GM18511 (cell line): ENCODE data around the gene SPIB.
"Not testable (repeated sequence)": the region's sequence is repeated elsewhere in the genome, so short reads cannot be mapped to it uniquely, and the experiment has no call there.

ENCODE experiments used
- ATAC-seq: cut with Tn5 transposase; IDR thresholded peaks from one replicate; pipeline ENCODE4 v1.9.1; 2021; ENCODE audit warnings: mild to moderate bottlenecking, moderate library complexity; ENCODE audit not compliant: unreplicated experiment

Gene SPIB

DNA sequence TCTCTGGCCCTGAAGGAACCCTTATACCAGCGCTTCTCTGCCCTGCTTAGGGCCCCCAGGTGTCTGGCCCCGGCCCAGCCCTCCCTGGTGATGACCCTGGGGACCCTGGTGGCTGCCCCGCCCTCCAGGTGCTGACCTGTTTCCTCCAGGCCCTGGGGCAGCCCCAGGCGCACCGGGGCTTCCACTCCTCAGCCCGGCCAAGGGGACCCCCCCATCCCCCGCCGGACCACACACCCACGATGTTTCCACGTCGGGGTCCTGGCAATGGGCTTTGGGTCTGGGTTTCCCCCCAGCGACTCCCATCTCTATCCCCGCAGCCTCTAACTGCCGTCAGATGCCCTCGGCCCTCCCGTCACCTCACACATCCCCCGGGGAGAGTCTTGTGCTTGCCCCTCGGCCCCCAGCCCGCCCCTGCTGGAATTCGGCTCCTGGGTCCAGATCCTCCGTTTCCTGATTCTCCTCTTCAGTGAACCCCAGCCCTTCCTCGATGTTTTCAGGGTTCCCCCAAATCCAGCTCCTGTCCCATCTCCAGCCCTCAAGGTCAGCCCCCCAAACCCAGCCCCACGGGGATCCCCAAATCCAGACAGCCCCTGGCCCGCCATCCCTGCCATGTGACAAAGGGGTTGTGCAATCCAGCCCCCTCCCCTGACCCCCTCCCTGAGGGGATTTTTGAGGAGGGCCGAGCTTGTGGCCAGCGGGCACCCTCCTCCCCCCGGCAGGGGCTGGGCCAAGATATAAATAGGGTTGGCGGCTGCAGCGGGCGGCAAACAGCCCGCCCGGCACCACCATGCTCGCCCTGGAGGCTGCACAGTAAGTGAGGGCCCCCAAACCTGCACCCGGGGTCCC is at the start of gene SPIB:
SPIB (plus strand) TSS at position 763 of the 846 bp plus-strand sequence; CDS start at position 788, 25 bp downstream.
- no peak for ATAC-seq

DNA sequence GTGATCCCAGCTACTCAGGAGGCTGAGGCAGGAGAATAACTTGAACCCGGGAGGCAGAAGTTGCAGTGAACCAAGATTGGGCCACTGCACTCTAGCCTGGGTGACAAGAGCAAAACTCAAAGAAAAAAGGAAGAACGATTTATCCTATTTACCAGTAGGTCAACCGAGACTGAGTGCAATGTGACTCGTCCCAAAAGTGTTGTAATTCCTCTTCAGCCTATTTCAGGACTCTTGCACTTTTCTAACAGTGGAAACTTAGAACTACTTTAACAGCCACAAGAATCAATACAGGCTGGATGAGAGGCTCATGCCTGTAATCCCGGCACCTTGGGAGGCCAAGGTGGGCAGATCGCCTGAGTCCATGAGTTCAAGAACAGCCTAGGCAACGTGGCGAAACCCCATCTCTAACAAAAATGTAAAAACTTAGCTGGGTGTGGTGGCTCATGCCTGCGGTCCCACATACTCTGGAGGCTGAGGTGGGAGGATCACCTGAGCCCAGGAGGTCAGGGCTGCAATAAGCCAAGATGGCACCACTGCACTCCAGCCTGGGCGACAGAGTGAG is 46.7 kb upstream of the SPIB start:
- no peak for ATAC-seq

GRCh38 chr19:50376166-50377050 is 42.3 kb upstream of the SPIB start, which contains the start of gene NR1H2:
TSS of gene NR1H2 (plus strand) at chr19:50376457. CDS start at chr19:50377606, 1,149 bp downstream.
- peak; percentile 89 for ATAC-seq

- ATAC-seq = peak; percentile 18
Measured at GRCh38 chr19:50377051-50377461, 41.7 kb upstream of the SPIB start.

- no peak for ATAC-seq
Measured at GRCh38 chr19:50377517-50377916, 41.2 kb upstream of the SPIB start.

DNA sequence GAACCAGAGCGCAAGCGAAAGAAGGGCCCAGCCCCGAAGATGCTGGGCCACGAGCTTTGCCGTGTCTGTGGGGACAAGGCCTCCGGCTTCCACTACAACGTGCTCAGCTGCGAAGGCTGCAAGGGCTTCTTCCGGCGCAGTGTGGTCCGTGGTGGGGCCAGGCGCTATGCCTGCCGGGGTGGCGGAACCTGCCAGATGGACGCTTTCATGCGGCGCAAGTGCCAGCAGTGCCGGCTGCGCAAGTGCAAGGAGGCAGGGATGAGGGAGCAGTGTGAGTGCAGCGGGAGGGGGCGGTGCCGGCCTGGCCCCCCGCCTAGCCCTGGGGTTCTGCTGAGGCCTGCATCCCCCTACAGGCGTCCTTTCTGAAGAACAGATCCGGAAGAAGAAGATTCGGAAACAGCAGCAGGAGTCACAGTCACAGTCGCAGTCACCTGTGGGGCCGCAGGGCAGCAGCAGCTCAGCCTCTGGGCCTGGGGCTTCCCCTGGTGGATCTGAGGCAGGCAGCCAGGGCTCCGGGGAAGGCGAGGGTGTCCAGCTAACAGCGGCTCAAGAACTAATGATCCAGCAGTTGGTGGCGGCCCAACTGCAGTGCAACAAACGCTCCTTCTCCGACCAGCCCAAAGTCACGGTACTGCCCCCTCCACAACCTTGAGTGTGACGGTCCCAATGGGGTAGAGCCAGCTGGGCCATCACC is 40.4 kb upstream of the SPIB start:
- no peak for ATAC-seq

- no peak for ATAC-seq
Measured at GRCh38 chr19:50378863-50379236, 39.9 kb upstream of the SPIB start.

GRCh38 chr19:50379602-50380001 is 39.1 kb upstream of the SPIB start:
- no peak for ATAC-seq

DNA sequence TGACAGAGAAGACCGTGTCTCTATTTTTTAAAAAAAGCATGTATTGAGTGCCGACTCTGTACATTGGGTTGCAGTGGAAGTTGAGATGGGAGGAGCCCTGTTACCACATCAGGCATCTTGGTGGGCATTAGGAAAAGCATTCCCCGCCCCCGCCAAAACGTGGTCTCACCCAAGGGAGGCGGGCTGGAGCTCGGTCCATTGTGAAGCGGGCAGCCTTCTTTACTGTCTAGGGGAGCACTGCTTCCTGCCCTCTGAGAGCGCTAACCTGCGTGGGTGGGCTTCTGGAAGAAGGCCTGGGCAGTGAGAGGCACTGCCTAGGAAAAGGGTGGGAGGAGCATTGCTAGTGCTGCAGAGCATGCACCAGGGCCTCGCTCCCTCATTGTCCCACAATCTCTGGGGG is 38.6 kb upstream of the SPIB start:
- no peak for ATAC-seq

DNA sequence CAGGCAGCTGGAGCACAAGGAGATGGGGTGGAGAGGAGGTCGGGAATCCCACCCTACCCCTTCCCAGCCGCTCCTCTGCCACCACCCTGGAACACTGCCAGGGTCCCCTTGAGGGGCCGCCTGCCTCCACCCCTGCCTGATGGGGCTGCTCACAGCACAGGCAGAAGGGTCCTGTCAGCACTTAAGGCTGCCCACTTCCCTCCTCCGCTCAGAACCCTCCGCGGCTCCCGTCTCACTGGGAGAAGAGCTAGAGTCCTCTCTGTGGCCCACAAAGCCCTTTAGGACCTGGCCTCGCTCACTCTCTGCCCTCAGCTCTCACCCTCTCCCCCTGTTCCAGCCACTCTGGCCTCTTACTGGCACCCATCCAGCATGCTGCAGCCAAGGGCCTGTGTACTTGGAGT is 38.0 kb upstream of the SPIB start:
- ATAC-seq = no peak

DNA sequence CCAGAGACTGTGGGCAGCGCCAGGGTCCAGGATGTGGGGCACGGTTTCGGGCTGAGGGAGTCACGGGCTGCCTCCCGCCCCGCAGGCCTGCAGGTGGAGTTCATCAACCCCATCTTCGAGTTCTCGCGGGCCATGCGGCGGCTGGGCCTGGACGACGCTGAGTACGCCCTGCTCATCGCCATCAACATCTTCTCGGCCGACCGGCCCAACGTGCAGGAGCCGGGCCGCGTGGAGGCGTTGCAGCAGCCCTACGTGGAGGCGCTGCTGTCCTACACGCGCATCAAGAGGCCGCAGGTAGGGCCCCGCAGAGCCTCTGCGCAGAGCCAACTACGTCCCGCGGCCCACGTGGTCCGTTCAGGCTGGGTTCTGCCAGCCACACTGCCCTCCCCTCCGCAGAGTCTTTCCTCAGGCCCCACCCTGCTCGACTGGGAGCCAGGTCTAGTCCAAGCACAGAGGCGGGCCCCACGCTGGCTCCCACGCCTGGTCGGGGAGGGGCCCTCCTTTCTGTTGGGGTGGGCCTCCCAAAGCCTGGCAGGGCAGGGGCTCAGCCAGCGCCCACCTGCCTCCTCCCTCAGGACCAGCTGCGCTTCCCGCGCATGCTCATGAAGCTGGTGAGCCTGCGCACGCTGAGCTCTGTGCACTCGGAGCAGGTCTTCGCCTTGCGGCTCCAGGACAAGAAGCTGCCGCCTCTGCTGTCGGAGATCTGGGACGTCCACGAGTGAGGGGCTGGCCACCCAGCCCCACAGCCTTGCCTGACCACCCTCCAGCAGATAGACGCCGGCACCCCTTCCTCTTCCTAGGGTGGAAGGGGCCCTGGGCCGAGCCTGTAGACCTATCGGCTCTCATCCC is 36.6 kb upstream of the SPIB start:
- no peak for ATAC-seq

- ATAC-seq = no peak
Measured at GRCh38 chr19:50383001-50383851, 35.5 kb upstream of the SPIB start.

DNA sequence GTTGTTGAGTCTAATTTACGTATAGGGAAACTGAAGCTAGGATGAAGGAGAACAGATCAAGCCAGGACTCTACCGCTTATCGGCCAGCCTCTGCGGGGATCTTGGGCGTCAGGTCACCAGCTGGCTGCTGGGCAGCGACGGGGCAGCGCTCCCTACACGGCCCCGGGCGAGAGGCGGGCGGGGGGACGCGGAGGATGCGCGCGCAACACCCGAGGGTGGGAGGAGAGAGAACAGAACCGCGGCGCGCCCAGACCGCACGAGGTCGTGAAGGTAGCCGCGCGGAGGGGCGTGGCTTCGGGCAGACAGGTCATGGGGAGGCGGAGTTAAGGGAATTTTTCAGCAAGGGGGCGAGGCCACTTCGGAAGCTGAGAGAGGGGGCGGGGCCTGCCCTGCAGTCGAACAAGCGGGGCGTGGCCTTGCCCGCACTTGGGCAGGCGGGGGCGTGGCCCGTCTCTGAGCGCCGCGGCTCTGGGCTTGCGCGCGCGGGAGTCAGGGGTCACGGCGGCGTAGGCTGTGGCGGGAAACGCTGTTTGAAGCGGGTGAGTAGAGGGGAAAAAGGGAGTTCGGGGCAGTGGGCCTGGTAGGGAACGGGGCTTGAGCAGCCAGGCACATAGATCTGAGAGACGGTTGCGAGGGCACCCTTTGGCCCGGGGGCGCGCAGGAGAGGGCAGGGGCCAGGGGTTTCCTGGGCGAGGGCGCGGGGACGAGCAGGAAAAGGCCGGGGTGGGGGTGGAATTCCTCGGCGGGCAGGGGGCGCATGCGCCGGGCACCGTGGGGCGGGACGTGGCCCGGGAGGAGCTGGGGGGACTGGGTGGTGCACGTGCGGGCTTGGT is 34.7 kb upstream of the SPIB start, which contains the start of gene POLD1:
POLD1 (plus strand) TSS at position 496 of the 833 bp plus-strand sequence. CDS start 14,505 bp downstream, outside the sequence.
- peak; percentile 92 for ATAC-seq

DNA sequence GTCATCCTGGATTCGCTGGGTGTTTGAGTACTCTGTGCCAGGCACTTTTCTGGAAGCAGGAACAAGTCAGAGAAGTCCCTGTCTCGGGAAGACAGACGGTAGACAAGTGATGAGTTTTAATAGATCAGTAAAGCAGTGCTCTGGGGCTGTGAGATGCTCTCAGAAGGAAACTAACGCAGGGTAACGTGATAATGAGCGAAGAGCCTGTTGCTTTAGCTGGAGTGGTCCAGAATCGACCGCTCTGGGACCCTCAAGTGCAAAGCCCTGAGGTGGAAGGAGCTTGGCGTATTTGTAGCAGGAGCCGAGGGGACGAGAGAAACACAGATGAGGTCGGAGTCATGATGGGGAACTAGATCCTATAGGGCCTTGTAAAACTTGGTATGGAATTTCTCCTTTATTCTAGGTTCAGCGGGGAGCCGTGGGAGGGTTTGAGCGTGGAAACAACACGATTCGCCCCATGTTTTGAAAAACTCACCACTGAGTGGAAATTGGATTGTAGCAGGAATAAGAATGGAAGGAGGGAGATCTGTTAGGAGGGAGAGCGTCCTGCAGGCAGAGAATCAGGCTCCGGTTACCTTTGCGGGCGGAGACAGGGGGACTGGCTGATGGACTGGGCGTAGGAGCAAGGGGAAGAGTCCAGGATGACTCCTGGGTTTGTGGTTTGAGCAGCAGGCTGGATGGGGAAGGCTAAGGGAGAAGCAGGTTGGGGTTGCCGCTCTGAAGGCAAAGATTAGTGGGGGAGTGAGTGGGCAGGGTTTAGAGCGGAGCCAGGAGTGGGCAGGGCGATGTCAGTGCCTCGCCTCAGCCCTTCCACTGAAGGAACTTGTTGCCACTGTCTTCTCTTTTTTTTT is 33.8 kb upstream of the SPIB start:
- ATAC-seq = no peak

DNA sequence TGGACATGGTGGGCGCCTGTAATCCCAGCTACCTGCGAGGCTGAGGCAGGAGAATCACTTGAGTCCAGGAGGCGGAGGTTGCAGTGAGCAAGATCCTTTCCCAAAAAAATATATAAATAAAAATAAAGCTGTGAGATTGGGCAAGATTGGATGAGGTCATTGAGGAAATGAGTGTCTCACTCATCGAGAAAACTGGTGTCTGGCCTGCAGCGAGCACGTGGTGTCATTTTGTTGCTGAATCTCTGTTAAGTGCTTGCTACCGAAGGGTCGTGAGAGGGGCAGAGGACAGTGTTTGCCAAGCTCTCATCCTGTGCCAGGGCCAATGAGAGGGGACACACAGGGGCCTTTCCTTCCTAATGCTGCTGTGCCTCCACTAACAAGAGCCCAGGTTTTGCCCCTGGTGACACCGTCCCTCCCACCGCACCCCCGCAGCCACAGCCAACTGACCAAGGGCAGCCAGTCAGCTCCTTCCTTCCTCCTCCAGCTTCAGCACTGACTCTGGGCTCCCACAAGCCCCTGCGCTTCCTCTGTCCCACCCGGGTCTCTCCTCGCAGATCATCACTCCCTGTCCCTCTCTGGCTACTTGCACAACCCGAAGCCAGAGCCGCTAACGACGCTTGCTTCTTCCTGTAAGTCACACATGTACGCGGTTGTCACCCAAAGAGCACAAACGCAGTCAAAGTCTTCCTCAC is 31.4 kb upstream of the SPIB start:
- no peak for ATAC-seq

DNA sequence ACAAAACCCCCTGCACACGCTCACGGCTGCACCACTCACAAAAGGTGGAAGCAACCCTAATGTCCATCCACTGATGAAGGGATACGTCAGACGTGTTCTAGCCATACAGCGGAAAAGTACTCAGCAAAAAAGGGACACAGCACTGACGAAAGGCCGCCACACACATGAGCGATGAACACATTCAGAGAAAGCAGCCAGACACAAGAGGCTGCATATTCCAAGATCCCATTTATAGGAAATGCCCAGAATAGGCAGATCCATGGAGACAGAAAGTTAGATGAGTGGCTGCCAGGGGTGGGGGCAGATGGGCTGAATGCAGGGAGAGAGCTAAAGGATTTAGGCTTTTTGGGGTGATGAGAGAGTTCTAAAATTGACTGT is 30.9 kb upstream of the SPIB start:
- no peak for ATAC-seq

DNA sequence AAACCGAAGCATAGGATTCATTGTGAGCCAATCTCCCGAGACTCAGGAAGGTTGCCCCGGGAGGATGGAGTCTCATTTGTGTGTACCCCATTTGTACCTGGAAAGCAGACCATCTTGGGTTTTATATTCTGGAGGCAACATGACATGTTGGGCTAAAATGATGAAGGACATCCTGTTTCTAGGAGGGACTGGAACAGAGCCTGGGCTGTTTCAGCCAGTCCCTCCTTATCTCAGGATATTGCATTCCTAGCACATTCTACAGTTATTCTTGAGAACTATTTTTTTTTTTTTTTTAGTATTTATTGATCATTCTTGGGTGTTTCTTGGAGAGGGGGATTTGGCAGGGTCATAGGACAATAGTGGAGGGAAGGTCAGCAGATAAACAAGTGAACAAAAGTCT is 28.4 kb upstream of the SPIB start:
- not testable (repeated sequence) for ATAC-seq
